Erythroblast (primary cell): ENCODE results near the gene L3MBTL4.

Source experiments
- GATA1 ChIP-seq: IDR thresholded peaks from 2 replicates; pipeline ENCODE4 v1.6.1; 2011; ENCODE audit warnings: low read depth, mild to moderate bottlenecking, control low read depth, low read length, moderate library complexity
- POLR2A ChIP-seq: IDR thresholded peaks from 2 replicates; pipeline ENCODE4 v1.6.1; 2011; ENCODE audit warnings: mild to moderate bottlenecking, low read length

DNA sequence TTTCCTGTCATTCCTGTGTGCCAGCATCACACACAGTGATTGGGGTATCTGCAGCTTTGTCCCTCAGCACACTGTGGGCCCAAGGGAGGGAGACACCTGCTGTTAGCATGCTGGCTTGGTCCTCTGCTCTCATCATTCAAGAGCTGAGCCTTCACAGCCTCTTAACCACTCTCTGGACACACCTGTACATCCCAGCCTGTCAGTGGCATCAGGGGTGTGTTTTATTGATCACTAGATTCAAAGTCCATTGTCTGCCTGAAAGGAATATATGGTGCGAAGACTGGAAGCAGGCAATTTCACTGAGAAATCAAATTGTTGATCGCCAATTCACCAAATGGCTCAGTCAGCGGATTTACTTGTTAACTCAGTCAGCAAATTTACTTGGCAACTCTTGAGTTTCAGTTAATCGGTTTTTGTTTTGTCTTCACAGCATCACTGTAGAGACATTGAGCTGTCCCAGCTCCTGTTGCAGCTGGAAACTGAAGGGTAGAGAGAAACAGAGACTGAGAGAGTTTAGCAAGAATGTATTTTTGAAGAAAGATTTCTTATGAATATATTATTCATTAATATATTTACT is 463.1 kb downstream of the L3MBTL4 start:
- TF ChIP-seq POLR2A (no peak), GATA1 (no peak)
